ENCODE data around the gene FHAD1. TPM values are rescaled to one million over a fixed set of nuclear protein-coding genes. Genes with fewer than 3 reads are reported as not detected.
"Not testable (repeated sequence)": the region's sequence is repeated elsewhere in the genome, so short reads cannot be mapped to it uniquely, and the experiment has no call there.

Gene FHAD1
- total RNA-seq, 1 donor from 2014 or later = 3.1 TPM

DNA sequence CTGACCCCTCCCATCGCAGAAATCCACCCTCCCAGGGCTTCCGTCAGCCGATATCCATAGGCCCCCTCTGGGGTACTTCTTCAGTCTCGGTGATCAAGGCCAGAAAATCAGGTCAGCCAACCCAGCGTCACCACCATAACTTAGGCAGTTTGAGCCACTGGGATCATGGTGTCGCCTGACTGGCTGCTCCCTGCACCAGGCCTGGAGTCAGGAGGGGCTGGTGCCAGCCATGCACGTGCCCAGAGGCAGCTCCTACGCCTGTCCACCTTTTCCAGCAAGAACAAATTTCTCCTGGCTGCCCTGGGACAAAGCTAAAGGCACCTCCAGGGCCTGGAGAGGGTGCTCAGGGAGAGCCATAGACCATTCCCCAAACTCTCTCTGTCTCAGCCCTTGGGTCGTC is 186.4 kb downstream of the FHAD1 start:
- ATAC-seq (no peak), DNase-seq (ENCODE audit: low spot score) (no peak)
- intact Hi-C loops (cut with DNase I) = loop anchor here (5.0 kb wide), 1 partner anchor 111 kb away; no protein-coding TSS in a partner anchor

DNA sequence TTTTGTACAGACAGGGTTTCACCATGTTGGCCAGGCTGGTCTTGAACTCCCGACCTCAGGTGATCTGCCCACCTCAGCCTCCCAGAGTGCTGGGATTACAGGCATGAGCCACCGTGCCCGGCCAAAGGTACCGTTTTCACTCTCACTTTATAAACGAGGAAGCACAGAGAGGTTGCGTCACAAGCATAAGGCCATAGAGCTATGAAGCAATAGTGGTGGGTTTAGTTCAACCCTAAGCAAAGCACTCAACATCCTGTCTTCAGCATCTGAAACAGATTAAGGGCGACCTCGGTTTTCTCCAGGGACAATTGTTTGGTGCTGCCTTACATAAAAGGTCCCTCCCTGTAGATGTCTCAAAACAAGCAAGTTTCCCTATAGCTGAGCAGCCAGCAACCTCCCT is 187.7 kb downstream of the FHAD1 start:
- intact Hi-C loops (cut with DNase I) = loop anchor here (5.0 kb wide), 1 partner anchor 112 kb away; no protein-coding TSS in a partner anchor
- not testable (repeated sequence) for DNase-seq (ENCODE audit: low spot score)
- ATAC-seq = peak; percentile 14

DNA sequence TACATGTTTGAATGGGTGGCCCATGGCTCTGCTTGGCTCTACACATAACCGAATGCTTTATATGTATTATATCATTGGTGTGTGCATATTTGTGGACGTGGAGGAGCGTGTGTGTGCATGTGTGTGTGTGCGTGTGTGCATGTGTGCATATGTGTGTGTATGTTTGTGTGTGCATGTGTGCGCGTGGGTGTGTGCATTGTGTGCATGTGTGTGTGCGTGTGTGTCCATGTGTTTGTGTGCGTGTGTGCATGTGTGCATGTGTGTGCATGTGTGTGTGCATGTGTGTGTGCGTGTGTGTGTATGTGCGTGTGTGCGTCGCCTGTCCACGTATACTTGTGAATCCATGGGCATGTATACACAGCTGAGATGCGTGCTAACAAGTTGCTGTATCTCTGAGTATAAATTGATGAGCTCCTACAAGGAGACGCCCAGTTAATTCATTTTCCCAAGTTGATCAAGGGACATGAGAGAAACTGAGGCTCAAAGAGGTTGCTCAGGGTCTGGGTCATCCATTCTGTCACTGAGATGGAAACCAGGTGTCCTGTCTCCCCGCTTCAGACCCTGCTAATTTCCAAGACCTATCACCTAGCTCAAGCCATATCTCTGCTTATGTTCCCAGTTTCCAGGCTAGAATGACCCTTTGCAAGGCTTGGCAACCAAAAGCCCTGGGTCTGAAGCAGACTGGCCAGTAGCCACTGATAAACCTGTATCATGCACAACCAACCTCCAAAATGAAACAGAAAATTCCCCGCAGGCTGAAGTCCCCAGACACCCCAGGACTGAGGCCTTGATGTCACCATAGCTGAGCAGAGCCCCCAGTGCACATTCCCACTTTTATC is 188.4 kb downstream of the FHAD1 start:
- no peak for DNase-seq (ENCODE audit: low spot score)
- intact Hi-C loops (cut with DNase I) = no loop called here
- ATAC-seq = no peak

DNA sequence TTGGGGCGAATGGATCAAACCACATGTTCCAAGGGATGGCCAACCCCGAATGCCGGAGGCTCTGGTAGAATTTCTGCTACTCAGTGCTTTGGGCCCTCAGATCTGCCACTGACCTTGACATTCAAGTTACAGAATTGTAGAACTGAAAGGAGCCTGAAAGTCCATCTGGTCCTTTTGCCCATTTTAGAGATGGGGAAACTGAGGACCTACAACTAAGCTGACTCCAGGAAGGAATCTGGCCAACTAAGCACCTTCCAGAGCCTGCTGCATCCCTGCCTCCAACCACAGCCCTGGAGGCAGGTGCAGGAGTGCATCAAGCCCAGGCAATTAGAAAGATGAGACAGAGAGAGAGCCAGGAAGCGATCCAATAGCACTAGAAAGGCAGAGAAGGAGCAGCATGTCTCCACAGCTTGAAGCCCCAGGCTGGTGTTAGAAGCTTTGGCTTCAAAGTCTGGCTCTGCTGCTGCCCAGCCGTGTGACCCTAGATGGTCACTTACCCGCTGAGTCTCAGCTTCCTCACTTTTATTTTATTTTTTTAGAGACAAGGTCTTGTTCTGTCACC is 189.9 kb downstream of the FHAD1 start:
- intact Hi-C loops (cut with DNase I) = no loop called here
- DNase-seq (ENCODE audit: low spot score) = no peak

DNA sequence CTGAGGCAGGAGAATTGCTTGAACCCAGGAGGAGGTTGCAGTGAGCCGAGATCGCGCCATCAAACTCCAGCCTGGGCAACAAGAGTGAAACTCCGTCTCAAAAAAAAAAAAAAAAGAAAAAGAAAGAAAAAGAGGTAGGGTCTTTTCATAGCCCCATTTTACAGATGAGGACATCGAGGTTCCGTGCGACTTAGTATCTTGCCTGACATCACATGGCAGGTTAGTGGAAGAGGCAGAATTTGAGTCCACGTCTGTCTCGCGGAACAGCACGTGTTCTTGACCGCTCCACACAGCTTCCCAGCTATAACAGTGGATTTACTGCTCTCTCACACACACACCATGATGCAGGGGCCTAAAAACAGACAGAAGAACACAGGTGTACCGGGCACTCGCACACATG is 192.3 kb downstream of the FHAD1 start:
- intact Hi-C loops (cut with DNase I) = no loop called here
- DNase-seq (ENCODE audit: low spot score) (no peak), ATAC-seq (no peak)

More for the DNA sequence above, 189.9 kb downstream of the FHAD1 start:
- ATAC-seq = no peak

DNA sequence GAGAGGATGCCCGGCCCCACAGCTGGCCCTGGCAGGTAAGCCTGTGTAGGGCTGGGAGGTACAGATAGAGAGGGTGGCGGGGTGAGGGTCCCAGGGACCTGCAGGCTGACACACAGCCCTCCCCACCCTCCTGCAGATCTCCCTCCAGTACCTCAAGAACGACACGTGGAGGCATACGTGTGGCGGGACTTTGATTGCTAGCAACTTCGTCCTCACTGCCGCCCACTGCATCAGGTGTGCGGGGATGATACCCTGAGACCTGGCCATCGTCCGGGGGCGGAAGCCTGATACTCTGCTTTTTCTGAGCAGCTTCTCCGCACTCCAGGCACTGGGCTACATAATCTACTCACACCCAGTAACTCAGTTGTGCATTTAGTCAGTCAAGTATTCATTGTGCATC is 193.3 kb downstream of the FHAD1 start:
- DNase-seq (ENCODE audit: low spot score) (no peak), ATAC-seq (no peak)
- intact Hi-C loops (cut with DNase I) = no loop called here

DNA sequence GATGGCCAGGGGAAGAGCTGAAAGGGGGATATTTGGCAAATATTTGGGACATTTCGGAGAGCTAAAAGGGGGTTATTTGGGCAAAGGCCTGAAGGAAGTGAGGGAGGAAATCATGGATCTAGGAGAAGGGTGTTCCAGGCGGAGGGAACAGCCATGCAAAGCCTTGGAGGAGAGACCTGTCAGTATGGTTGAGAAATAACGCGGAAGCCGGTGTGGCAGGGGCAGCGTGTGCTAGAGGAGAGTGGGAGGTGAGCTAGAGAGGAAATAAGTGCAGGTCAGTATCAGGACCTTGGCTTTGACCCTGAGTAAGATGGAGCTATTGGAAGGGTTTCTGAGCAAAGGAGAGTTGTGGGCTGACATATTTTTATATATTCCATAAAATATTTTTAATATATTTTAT is 194.2 kb downstream of the FHAD1 start:
- DNase-seq (ENCODE audit: low spot score) (no peak), ATAC-seq (no peak)
- intact Hi-C loops (cut with DNase I) = no loop called here

DNA sequence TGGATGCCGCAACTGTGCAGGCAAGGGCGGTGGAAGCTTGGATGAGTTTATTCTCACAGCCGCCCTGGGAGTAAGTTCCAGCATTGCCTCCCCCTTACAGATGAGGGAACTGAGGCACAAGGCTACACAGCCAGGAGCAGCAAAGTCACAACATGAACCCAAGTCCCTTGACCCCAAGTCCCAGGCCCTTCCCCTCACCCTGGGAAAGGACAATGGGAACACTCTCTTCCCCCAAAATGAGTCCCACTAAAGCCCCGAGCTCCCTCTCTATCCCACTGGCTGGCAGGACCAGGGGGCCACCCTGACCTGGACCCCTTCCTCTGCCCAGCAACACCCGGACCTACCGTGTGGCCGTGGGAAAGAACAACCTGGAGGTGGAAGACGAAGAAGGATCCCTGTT is 195.1 kb downstream of the FHAD1 start:
- intact Hi-C loops (cut with DNase I) = no loop called here
- ATAC-seq = no peak
- no peak for DNase-seq (ENCODE audit: low spot score)

DNA sequence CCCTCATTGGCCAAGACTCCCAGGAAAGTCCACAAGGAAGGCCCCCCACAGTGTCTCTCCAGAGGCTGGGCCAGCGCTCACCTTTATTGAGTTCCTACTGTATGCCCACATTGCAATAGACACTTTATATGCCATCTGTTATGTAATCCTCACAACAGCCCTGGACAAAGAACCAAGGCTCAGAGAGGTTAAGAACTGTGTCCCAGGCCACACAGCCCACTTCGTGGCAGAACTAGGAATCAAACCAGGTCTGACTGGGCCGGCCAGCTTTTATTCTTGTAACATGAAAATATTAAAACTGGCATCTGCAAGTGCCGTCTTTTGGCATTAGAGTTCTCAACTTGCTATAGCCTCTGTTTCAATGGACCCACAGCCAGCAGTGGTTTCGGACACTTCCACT is 195.7 kb downstream of the FHAD1 start:
- intact Hi-C loops (cut with DNase I) = no loop called here
- ATAC-seq = no peak

DNA sequence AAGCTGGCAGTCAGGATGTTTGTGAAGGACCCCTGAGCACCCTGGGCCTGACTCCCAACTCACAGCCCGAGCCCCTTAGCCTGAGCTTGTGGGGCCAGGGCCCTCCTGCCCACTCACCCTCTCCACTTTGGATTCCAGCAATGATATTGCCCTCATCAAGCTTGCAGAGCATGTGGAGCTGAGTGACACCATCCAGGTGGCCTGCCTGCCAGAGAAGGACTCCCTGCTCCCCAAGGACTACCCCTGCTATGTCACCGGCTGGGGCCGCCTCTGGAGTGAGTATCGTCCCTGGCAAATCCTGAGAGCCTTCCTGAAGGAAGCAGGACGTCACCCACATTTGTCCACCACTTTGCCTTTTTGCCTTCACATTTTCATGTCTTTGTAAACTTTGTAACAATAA is 196.3 kb downstream of the FHAD1 start:
- DNase-seq (ENCODE audit: low spot score) (no peak), ATAC-seq (no peak)
- intact Hi-C loops (cut with DNase I) = no loop called here

More for the DNA sequence above, 195.7 kb downstream of the FHAD1 start:
- no peak for DNase-seq (ENCODE audit: low spot score)

DNA sequence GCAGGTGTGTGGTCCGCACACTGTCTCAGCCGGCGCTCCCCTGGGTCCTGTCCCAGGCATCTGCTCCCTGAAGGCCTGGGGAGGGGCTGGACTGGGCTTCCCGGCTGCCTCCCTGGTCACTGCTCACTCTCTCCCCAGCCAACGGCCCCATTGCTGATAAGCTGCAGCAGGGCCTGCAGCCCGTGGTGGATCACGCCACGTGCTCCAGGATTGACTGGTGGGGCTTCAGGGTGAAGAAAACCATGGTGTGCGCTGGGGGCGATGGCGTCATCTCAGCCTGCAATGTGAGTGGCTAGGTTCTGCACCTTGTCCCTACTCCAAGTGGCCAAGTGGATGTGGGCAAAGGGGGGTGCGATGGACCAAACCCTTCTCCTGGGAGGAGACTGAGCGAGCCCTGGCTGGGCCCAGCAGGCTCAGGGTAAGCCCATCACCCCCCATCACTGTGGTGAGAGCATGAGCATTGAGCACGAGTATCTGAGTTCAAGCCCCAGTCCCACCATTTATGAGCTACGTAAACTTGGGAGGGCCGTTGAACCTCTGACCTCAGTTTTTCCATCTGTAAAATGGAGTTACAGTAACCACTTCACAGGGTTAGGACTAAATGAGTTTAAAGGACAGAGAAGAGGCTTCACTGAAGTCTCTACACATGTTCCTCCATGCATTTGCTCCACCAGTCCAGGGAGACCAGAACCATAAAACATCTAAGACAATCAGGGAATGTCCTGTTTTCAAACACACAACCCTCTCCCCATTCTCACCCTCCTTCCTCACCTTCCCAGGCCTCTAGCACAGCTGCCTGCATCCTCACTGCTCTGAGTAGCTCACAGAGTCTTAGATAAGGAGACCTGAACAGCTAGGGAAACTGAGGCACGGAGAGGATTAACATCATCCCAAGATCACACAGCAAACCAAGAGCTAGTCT is 197.7 kb downstream of the FHAD1 start:
- DNase-seq (ENCODE audit: low spot score) (no peak), ATAC-seq (no peak)
- intact Hi-C loops (cut with DNase I) = no loop called here

DNA sequence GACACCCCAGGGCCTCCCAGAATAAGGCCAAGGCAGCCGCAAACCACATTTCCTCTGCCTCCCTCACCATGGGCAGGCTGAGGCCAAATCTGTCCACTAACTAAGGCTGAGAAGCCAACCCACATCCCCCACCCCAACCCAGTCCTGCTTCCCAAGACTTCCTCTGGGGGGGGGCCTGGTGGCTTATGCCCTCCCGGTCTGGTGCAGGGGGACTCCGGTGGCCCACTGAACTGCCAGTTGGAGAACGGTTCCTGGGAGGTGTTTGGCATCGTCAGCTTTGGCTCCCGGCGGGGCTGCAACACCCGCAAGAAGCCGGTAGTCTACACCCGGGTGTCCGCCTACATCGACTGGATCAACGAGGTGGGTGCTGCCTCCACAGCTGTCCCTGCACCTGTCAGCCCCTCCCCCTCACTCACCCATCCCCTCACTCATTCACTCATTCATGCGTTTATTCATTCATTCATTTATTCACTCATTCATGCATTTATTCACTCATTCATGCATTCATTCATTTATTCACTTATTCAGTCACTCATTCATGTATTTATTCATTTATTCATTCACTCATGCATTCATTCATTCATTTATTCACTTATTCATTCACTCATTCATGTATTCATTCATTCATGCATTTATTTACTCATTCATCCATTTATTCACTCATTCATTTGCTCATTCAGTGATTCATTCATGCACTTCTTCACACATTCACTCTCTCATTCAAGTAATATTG is 198.5 kb downstream of the FHAD1 start:
- ATAC-seq = no peak
- DNase-seq (ENCODE audit: low spot score) = no peak
- intact Hi-C loops (cut with DNase I) = no loop called here

DNA sequence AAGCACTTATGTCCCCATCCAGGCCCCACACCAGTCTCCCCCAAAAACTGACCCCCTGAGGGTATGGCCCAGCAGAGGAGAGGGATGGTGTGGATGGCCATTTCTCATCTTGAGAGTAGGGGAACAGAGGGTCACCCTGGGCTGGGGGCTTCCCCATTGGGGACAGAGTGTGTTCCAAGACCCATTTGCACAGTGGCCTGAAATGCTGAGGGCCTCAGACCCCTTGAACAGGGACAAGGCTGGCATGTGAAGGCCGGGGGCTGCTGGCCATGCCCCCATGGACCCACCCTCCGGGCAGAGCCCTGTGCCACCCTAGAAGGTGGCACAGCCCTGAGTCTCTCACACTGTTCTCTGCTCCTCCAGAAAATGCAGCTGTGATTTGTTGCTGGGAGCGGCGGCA is 199.2 kb downstream of the FHAD1 start:
- ATAC-seq (no peak), DNase-seq (ENCODE audit: low spot score) (no peak)
- intact Hi-C loops (cut with DNase I) = no loop called here

Other genes starting within 250 kb of the FHAD1 start
- 17.3 TPM for gene TMEM51, start 93.5 kb upstream of the FHAD1 start, total RNA-seq
- 28.7 TPM for gene EFHD2, start 162.7 kb downstream of the FHAD1 start, total RNA-seq
- 2.2 TPM for gene CTRC, start 191.2 kb downstream of the FHAD1 start, total RNA-seq
- 0.94 TPM for gene CELA2A, start 209.5 kb downstream of the FHAD1 start, total RNA-seq
- not detected for gene CELA2B, start 228.9 kb downstream of the FHAD1 start, total RNA-seq